Peyer's patch (tissue), 4 donors: ENCODE results near the gene PHKB. TPM values are rescaled to one million over a fixed set of nuclear protein-coding genes. Genes with fewer than 3 reads are reported as not detected.
"Not testable (repeated sequence)": the region's sequence is repeated elsewhere in the genome, so short reads cannot be mapped to it uniquely, and the experiment has no call there.

ENCODE experiments used
- DNase-seq, 3 donors: peaks; one replicate each; pipeline ENCODE4 v3.0.0-alpha.2; 2017 to 2019
- H3K27ac ChIP-seq, 4 donors: fragments of 200-600 bp; sonication (generic); one replicate each; pipeline ENCODE4 v1.5.1; 2016 to 2019
- H3K27me3 ChIP-seq, 2 donors: fragments of 200-600 bp; sonication (generic); one replicate each; pipeline ENCODE4 v1.5.1; 2019
- H3K36me3 ChIP-seq, 3 donors: fragments of 200-600 bp; sonication (generic); one replicate each; pipeline ENCODE4 v1.5.1; 2016 to 2019
- H3K4me1 ChIP-seq, 4 donors: fragments of 200-600 bp; sonication (generic); one replicate each; pipeline ENCODE4 v1.5.1; 2016 to 2019
- H3K4me3 ChIP-seq, 4 donors: fragments of 200-600 bp; sonication (generic); 1 replicate in 3 of 4; 2 replicates in 1 of 4; pipeline ENCODE4 v1.5.1; 2016 to 2019; ENCODE audit warnings: mild to moderate bottlenecking in 1 of 4
- H3K9me3 ChIP-seq, 4 donors: fragments of 200-600 bp; sonication (generic); one replicate each; pipeline ENCODE4 v1.5.1; 2016 to 2019; ENCODE audit warnings: mild to moderate bottlenecking in 1 of 4
- POLR2A ChIP-seq, 2 donors: fragments of 450-650 bp; IDR thresholded peaks; one replicate each; pipeline ENCODE4 v1.5.1; 2017; ENCODE audit warnings: antibody characterized with exemption in 2 of 2, mild to moderate bottlenecking in 2 of 2, moderate library complexity in 2 of 2
- total RNA-seq, 4 donors: library from RNA; depleted of rRNA; stranded (reverse); fragments of >200 nt; gene quantifications; one replicate each; pipeline ENCODE4 v1.1.0, GENCODE V29; 2016
- TF ChIP-seq, protein P1 (sequence below), 6 experiments: fragments of 450-650 bp in 4 of 6; fragments of 200-600 bp in 2 of 6; sonication (generic) in 1 of 6; IDR thresholded peaks; one replicate each; pipeline ENCODE4 v1.5.1; 2017 to 2019; ENCODE audit warnings: antibody characterized with exemption in 6 of 6, mild to moderate bottlenecking in 3 of 6, moderate library complexity in 1 of 6

PHKB gene
- total RNA-seq, 4 donors from 2014 or later: 124 to 180 (median 142) TPM

DNA sequence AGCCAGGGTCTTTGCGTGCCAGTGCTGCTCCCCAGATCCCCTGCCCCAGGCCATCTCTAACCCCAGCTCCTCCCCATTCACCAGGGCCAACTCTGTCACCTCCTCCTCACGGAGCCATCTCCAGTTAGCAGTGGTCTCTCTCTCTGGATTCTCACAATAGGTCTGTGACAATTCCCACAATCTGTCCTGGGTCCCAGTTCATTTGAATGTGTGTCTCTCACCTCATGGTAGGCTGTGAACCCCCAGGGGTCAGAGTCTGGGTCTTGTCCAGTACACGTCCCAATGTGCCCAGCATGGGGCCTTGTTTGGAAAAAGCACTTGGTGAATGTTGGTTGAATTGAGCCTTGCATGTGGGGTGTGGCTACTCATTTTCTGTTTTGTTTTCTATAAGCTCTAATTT lies 205.3 kb downstream of the PHKB start:
- Histone ChIP-seq H3K27me3 (no peaks in the 10 kb centered on the region), H3K9me3 (no peaks in the 10 kb centered on the region), H3K27ac (no peak overlapping the region), H3K4me1 (peaks cover 0 to 3% (median 0%) of the 10 kb centered on the region in 4 donors), H3K36me3 (peaks cover 0 to 31% (median 0%) of the 10 kb centered on the region in 3 donors), H3K4me3 (no peak overlapping the region)
- DNase-seq: no peak
- no peak for TF ChIP-seq POLR2A (IDR thresholded peaks at IDR 0.05)
- TF ChIP-seq, protein P1, sequence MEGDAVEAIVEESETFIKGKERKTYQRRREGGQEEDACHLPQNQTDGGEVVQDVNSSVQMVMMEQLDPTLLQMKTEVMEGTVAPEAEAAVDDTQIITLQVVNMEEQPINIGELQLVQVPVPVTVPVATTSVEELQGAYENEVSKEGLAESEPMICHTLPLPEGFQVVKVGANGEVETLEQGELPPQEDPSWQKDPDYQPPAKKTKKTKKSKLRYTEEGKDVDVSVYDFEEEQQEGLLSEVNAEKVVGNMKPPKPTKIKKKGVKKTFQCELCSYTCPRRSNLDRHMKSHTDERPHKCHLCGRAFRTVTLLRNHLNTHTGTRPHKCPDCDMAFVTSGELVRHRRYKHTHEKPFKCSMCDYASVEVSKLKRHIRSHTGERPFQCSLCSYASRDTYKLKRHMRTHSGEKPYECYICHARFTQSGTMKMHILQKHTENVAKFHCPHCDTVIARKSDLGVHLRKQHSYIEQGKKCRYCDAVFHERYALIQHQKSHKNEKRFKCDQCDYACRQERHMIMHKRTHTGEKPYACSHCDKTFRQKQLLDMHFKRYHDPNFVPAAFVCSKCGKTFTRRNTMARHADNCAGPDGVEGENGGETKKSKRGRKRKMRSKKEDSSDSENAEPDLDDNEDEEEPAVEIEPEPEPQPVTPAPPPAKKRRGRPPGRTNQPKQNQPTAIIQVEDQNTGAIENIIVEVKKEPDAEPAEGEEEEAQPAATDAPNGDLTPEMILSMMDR (IDR thresholded peaks at IDR 0.05): no peak

DNA sequence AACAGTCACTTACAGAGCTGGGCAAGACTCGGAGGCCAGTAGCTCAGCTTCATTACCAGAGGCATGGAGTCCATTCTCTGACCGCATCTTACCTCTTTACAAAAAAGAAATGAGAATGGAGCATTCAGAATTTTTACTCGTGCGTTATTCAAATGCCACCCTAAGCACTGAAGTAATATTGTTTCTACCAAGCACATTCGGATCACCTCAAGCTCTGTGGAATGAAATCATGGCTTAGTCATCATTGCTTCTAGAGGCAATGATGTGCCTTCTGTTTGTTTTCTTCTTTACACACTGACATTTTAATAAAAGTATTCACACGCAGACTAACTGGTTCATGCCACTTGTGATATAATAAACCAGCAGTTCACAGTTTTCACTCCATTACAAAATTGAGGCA lies 206.8 kb downstream of the PHKB start:
- H3K27me3 ChIP-seq: no peaks in the 10 kb centered on the region
- no peak for TF ChIP-seq POLR2A (IDR thresholded peaks at IDR 0.05)
- no peak for DNase-seq
- peaks cover 0 to 3% (median 0%) of the 10 kb centered on the region in 4 donors for H3K4me1 ChIP-seq
- no peaks in the 10 kb centered on the region for H3K9me3 ChIP-seq
- H3K4me3 ChIP-seq: no peak overlapping the region
- H3K27ac ChIP-seq: no peak overlapping the region
- H3K36me3 ChIP-seq: peaks cover 0 to 20% (median 0%) of the 10 kb centered on the region in 3 donors

DNA sequence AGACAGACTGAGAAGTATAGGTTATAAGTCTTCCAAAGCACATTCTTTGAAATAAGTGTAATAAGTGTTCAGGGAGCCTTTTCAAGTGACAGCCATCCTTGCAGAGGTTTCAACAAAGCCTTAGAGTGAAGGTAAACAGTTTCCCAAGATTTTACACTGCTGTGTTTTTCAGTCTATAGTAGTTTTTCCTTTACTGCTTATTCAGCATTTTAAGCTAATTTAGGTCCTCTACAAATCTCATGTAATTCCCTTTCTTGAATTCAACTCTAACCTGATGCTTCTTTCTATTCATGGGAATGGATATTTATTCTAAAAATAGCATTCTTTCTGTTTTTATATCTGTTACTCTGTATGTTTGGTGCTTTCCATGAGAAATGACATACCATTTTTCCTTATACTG lies 211.3 kb downstream of the PHKB start:
- peaks cover 0 to 32% (median 0%) of the 10 kb centered on the region in 3 donors for H3K36me3 ChIP-seq
- no peaks in the 10 kb centered on the region for H3K27me3 ChIP-seq
- DNase-seq: no peak
- H3K9me3 ChIP-seq: no peaks in the 10 kb centered on the region
- no peak overlapping the region for H3K27ac ChIP-seq
- H3K4me3 ChIP-seq: no peak overlapping the region
- no peaks in the 10 kb centered on the region for H3K4me1 ChIP-seq
- no peak for TF ChIP-seq POLR2A (IDR thresholded peaks at IDR 0.05)
- TF ChIP-seq, protein P1 (IDR thresholded peaks at IDR 0.05): no peak

DNA sequence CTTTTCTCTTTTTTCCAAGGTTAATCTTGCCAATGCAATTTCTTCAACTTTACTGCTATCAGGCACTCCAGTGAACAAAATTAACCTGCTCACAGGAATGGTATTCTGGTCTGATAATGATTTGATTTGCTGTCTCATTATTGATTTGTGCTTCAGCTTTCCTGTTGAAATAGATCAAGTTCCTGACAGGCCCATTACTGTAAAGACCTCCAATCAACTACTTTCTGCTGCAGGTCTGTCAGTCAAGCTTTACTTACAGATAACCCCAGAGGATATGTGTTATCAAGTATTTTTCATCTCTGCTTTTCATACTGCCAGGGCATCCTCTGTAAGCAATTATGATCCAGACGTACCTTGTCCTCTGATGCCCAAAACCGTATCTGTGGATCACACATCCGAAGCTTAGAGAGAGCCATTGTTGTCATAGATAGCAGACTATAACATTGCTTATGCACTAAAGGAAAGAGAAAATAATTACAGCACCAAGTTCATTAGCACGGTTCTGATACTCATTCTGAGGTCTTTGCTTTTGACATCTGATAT lies 215.6 kb downstream of the PHKB start:
- no peaks in the 10 kb centered on the region for H3K4me1 ChIP-seq
- H3K36me3 ChIP-seq: peaks cover 0 to 19% (median 0%) of the 10 kb centered on the region in 3 donors
- TF ChIP-seq, protein P1 (IDR thresholded peaks at IDR 0.05): no peak
- no peak for TF ChIP-seq POLR2A (IDR thresholded peaks at IDR 0.05)
- H3K4me3 ChIP-seq: no peak overlapping the region
- no peak overlapping the region for H3K27ac ChIP-seq
- no peak for DNase-seq
- no peaks in the 10 kb centered on the region for H3K9me3 ChIP-seq
- no peaks in the 10 kb centered on the region for H3K27me3 ChIP-seq

DNA sequence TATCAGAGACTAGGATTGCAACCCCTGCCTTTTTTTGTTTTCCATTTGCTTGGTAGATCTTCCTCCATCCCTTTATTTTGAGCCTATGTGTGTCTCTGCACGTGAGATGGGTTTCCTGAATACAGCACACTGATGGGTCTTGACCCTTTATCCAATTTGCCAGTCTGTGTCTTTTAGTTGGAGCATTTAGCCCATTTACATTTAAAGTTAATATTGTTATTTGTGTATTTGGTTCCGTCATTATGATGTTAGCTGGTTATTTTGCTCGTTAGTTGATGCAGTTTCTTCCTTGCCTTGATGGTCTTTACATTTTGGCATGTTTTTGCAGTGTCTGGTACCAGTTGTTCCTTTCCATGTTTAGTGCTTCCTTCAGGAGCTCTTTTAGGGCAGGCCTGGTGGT lies 220.4 kb downstream of the PHKB start:
- not testable (repeated sequence) for DNase-seq, H3K4me3 ChIP-seq, H3K27ac ChIP-seq, H3K27me3 ChIP-seq, H3K9me3 ChIP-seq, H3K4me1 ChIP-seq
- H3K36me3 ChIP-seq: peaks cover 0 to 17% (median 0%) of the 10 kb centered on the region in 3 donors

DNA sequence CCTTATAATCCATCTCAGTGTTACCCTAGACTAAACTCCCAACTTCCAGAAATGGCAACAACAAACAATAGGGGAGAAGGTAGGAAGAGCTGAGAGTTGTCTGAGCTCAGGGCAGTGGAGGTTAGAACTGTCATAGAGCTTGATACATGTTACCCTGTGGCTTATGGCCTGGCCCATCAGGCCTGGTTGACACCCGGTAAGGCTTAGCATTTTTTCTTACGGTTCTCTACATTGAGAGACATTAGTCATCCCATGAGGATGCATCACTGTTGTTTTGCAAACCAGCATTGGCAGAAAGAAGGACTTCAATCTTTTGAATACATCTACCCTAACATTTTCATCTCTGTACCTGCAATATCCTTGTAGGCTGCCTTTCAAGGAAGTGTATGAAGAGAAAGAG lies 226.6 kb downstream of the PHKB start:
- Histone ChIP-seq H3K27ac (no peak overlapping the region), H3K27me3 (no peaks in the 10 kb centered on the region), H3K9me3 (no peaks in the 10 kb centered on the region), H3K4me3 (no peak overlapping the region), H3K4me1 (no peaks in the 10 kb centered on the region), H3K36me3 (peaks cover 0 to 34% (median 0%) of the 10 kb centered on the region in 3 donors)
- no peak for DNase-seq
- TF ChIP-seq, protein P1 (IDR thresholded peaks at IDR 0.05): no peak
- TF ChIP-seq POLR2A (IDR thresholded peaks at IDR 0.05): no peak

DNA sequence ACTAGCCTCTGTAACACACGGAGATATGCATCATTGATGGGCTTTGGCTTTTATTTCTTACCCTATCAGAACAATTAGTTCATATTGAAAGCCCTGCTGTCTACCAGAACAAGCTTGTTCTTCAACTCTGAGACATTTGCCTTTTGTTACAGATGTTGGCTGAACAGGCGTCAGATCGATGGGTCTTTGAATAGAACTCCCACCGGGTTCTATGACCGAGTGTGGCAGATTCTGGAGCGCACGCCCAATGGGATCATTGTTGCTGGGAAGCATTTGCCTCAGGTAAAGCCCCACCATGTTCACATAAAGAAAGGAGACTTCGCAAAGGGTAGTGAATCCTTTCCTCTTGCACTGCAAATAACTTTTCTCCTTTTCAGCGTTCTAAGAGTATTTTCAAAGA lies 232.1 kb downstream of the PHKB start:
- TF ChIP-seq, protein P1 (IDR thresholded peaks at IDR 0.05): no peak
- no peak for TF ChIP-seq POLR2A (IDR thresholded peaks at IDR 0.05)
- Histone ChIP-seq H3K9me3 (no peaks in the 10 kb centered on the region), H3K36me3 (peaks cover 0 to 81% (median 0%) of the 10 kb centered on the region in 3 donors), H3K27me3 (no peaks in the 10 kb centered on the region), H3K4me3 (no peak overlapping the region), H3K4me1 (no peaks in the 10 kb centered on the region), H3K27ac (no peak overlapping the region)
- no peak for DNase-seq
